ENCODE data around the gene SIRPB2.

SIRPB2 gene

DNA sequence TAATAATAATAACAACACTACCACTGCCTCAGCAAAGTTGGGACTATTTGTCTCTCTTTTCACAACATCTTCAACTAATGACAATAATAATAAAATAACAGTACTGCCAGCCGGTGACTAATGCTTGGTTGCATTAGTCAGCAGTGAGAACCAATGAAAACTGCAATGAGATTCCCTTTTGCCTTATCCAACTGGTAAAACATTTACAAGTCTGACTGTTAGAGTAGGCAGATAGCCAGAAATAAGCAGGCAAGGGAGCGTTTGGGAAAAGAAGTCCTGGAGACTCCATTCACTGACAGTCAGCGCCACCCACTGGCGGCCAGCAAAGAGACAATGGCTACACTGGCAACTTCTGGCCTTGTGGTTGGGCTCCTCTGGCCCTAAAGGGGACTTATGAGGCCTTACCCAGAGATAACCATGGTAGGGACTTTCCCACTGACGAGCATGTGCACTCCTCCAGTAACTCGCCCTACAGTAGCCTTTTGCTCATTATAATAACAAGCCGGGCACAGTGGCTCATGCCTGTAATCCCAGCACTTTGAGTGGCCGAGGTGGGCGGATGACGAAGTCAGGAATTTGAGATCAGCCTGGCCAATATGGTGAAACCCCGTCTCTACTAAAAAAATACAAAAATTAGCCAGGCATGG, 21.2 kb downstream of the SIRPB2 start:
- H3K4me1 ChIP-seq (ENCODE audit: insufficient read depth, insufficient read length): peaks cover 7% of the 10 kb centered on the region
- no peak overlapping the region for H3K9ac ChIP-seq (ENCODE audit: insufficient read length, low read depth)

GRCh38 chr20:1469306-1469905, 21.8 kb downstream of the SIRPB2 start:
- no peak overlapping the region for H3K9ac ChIP-seq (ENCODE audit: insufficient read length, low read depth)
- DNase-seq (ENCODE audit: low read depth, low spot score): no peak

More for the DNA sequence above, 21.2 kb downstream of the SIRPB2 start:
- peaks cover 4% of the 10 kb centered on the region for H3K36me3 ChIP-seq (ENCODE audit: insufficient read depth, insufficient read length, low read length)
- peak; percentile 73 for DNase-seq (ENCODE audit: low read depth, low spot score)
- no peak for TF ChIP-seq ZNF274 (IDR thresholded peaks at IDR 0.05; ENCODE audit: low read depth, low read length)
- TF ChIP-seq SUZ12 (IDR thresholded peaks at IDR 0.05; ENCODE audit: extremely low read depth, insufficient read depth, insufficient read length): no peak
- no peak for TF ChIP-seq YY1 (IDR thresholded peaks at IDR 0.05; ENCODE audit: insufficient read depth, insufficient read length)
- H3K9me3 ChIP-seq (ENCODE audit: insufficient read depth, low read length): no peaks in the 10 kb centered on the region
- H3K27me3 ChIP-seq (ENCODE audit: insufficient read depth, insufficient read length): peaks cover 4% of the 10 kb centered on the region
- H3K4me3 ChIP-seq (ENCODE audit: insufficient read length, low read depth): no peak overlapping the region

DNA sequence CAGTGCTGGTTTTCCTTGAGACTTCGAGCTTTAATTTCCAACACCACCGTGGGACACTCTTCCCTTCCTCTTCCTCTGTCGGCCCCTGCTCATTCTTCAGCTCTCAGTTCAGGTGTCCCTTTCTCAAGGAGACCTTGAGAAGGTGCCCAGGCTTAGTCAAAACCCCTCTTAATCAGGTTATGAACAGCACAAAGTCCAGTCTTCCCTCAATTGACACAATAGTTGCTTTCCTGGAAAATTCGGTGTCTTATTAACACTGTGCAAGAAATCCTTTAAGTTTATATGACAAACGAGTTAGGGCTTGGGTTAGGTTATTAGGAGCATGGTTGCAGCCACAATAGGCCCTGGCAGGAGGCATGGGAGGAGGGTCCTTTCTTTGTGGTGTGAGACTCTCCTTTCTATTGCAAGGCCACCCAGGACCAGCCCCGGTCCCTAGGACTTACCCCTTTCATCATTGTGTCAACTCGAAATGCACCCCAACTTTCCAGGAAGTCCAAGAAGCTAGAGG, 23.0 kb downstream of the SIRPB2 start:
- peaks cover 5% of the 10 kb centered on the region for H3K4me1 ChIP-seq (ENCODE audit: insufficient read depth, insufficient read length)
- peaks cover 23% of the 10 kb centered on the region for H3K36me3 ChIP-seq (ENCODE audit: insufficient read depth, insufficient read length, low read length)
- H3K27me3 ChIP-seq (ENCODE audit: insufficient read depth, insufficient read length): peaks cover 4% of the 10 kb centered on the region
- H3K9me3 ChIP-seq (ENCODE audit: insufficient read depth, low read length): no peaks in the 10 kb centered on the region
- no peak for DNase-seq (ENCODE audit: low read depth, low spot score)
- no peak overlapping the region for H3K4me3 ChIP-seq (ENCODE audit: insufficient read length, low read depth)
- no peak overlapping the region for H3K9ac ChIP-seq (ENCODE audit: insufficient read length, low read depth)
- TF ChIP-seq SUZ12 (IDR thresholded peaks at IDR 0.05; ENCODE audit: extremely low read depth, insufficient read depth, insufficient read length): no peak
- no peak for TF ChIP-seq YY1 (IDR thresholded peaks at IDR 0.05; ENCODE audit: insufficient read depth, insufficient read length)
- no peak for TF ChIP-seq ZNF274 (IDR thresholded peaks at IDR 0.05; ENCODE audit: low read depth, low read length)

More at GRCh38 chr20:1469306-1469905, 21.8 kb downstream of the SIRPB2 start:
- Histone ChIP-seq H3K4me3 (ENCODE audit: insufficient read length, low read depth) (no peak overlapping the region), H3K27me3 (ENCODE audit: insufficient read depth, insufficient read length) (peaks cover 4% of the 10 kb centered on the region), H3K36me3 (ENCODE audit: insufficient read depth, insufficient read length, low read length) (peaks cover 10% of the 10 kb centered on the region), H3K4me1 (ENCODE audit: insufficient read depth, insufficient read length) (peaks cover 7% of the 10 kb centered on the region), H3K9me3 (ENCODE audit: insufficient read depth, low read length) (no peaks in the 10 kb centered on the region)
- TF ChIP-seq ZNF274 (IDR thresholded peaks at IDR 0.05; ENCODE audit: low read depth, low read length) (no peak), SUZ12 (IDR thresholded peaks at IDR 0.05; ENCODE audit: extremely low read depth, insufficient read depth, insufficient read length) (no peak), YY1 (IDR thresholded peaks at IDR 0.05; ENCODE audit: insufficient read depth, insufficient read length) (no peak)

GRCh38 chr20:1467355-1468116, 23.7 kb downstream of the SIRPB2 start:
- DNase-seq (ENCODE audit: low read depth, low spot score): no peak
- Histone ChIP-seq H3K9ac (ENCODE audit: insufficient read length, low read depth) (no peak overlapping the region), H3K36me3 (ENCODE audit: insufficient read depth, insufficient read length, low read length) (peaks cover 28% of the 10 kb centered on the region), H3K4me1 (ENCODE audit: insufficient read depth, insufficient read length) (peaks cover 5% of the 10 kb centered on the region), H3K4me3 (ENCODE audit: insufficient read length, low read depth) (no peak overlapping the region), H3K27me3 (ENCODE audit: insufficient read depth, insufficient read length) (peaks cover 4% of the 10 kb centered on the region), H3K9me3 (ENCODE audit: insufficient read depth, low read length) (no peaks in the 10 kb centered on the region)
- TF ChIP-seq ZNF274 (IDR thresholded peaks at IDR 0.05; ENCODE audit: low read depth, low read length): no peak

- TF ChIP-seq YY1 (IDR thresholded peaks at IDR 0.05; ENCODE audit: insufficient read depth, insufficient read length) (no peak), SUZ12 (IDR thresholded peaks at IDR 0.05; ENCODE audit: extremely low read depth, insufficient read depth, insufficient read length) (no peak), ZNF274 (IDR thresholded peaks at IDR 0.05; ENCODE audit: low read depth, low read length) (no peak)
- Histone ChIP-seq H3K4me3 (ENCODE audit: insufficient read length, low read depth) (no peak overlapping the region), H3K36me3 (ENCODE audit: insufficient read depth, insufficient read length, low read length) (peaks cover 31% of the 10 kb centered on the region), H3K27me3 (ENCODE audit: insufficient read depth, insufficient read length) (peaks cover 4% of the 10 kb centered on the region), H3K9me3 (ENCODE audit: insufficient read depth, low read length) (no peaks in the 10 kb centered on the region), H3K9ac (ENCODE audit: insufficient read length, low read depth) (no peak overlapping the region), H3K4me1 (ENCODE audit: insufficient read depth, insufficient read length) (peaks cover 5% of the 10 kb centered on the region)
- no peak for DNase-seq (ENCODE audit: low read depth, low spot score)
These were observed 24.2 kb downstream of the SIRPB2 start for GRCh38 chr20:1467082-1467354.

GRCh38 chr20:1466211-1467081, 24.8 kb downstream of the SIRPB2 start, which contains the start of gene NSFL1C:
NSFL1C (minus strand) TSS chr20:1466849; CDS start chr20:1466824, 25 bp downstream.
- Histone ChIP-seq H3K27me3 (ENCODE audit: insufficient read depth, insufficient read length) (peaks cover 4% of the 10 kb centered on the region), H3K36me3 (ENCODE audit: insufficient read depth, insufficient read length, low read length) (peaks cover 37% of the 10 kb centered on the region), H3K4me1 (ENCODE audit: insufficient read depth, insufficient read length) (peaks cover 5% of the 10 kb centered on the region), H3K9me3 (ENCODE audit: insufficient read depth, low read length) (no peaks in the 10 kb centered on the region), H3K9ac (ENCODE audit: insufficient read length, low read depth) (peak within 1 kb of the TSS; percentile 93), H3K4me3 (ENCODE audit: insufficient read length, low read depth) (peak within 1 kb of the TSS; percentile 91)
- DNase-seq (ENCODE audit: low read depth, low spot score): peak; percentile 94
- peak; percentile 86 for TF ChIP-seq YY1 (IDR thresholded peaks at IDR 0.05; ENCODE audit: insufficient read depth, insufficient read length)
- no peak for TF ChIP-seq ZNF274 (IDR thresholded peaks at IDR 0.05; ENCODE audit: low read depth, low read length)
- no peak for TF ChIP-seq SUZ12 (IDR thresholded peaks at IDR 0.05; ENCODE audit: extremely low read depth, insufficient read depth, insufficient read length)

Data from NT2/D1 (cell line).